ENCODE results near the gene NOTUM.

DNA sequence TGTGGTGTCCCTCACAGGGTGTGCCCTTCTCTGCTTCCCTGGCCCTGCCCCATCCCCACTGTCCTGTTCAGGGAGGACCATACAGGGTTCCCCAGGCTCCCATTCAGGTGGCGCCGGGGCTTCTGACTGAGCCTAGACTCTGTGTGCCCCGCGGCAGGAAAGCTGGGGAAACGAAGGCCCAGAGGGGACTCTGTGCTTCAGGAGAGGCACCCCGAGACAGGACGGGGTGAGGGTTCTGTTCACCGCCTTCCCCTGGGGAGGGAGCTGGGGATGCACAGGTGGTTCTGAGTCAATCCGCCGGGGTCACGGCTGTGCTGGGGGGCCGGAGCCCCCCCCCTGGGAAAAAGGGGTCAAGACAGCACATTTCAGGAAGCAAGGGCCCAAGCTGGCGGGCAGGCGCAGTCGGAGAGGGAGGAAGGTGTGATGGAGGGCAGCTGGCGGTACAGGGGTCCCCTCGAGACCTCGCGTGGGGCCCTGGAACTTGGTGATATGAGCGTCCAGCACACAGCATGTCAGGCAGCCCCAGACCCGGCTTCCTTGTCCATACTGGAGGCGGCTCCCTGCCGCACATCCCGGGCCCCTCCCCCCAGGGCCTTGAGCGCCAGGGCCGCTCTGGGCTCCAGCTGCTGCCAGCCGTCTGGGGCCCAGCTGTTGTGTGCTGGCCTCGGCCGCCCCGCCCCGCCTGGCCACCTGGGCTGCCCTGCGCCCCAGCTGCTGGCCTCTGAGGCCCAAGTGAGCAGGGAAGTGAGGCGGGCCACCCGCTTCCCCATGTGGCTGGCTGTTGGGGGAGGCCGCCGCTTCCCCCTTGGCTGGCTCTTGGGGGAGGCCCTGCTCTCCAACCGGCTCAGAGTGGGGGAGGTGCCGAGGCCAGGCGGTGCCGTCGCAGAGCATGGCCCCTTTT, 5.6 kb upstream of the NOTUM start:
- TF ChIP-seq EP300 (IDR thresholded peaks at IDR 0.05) (peak in 1 of 4 donors; percentile 35), POLR2A (IDR thresholded peaks at IDR 0.05) (no peak), POLR2AphosphoS5 (IDR thresholded peaks at IDR 0.05) (peak; percentile 85 to 88)

Measured in upper lobe of left lung (tissue), 4 donors.